Colonic mucosa (tissue), 4 donors: ENCODE measurements around the gene PTPN13. TPM values are rescaled to one million over a fixed set of nuclear protein-coding genes. Genes with fewer than 3 reads are reported as not detected.

Experiments used
- DNase-seq: peaks from one replicate; pipeline ENCODE4 v3.0.0-alpha.2; 2020
- H3K27ac ChIP-seq: fragments of 200-600 bp; one replicate; pipeline ENCODE4 v1.8.0; 2021
- H3K27me3 ChIP-seq: fragments of 200-600 bp; one replicate; pipeline ENCODE4 v1.8.0; 2021
- H3K36me3 ChIP-seq: fragments of 200-600 bp; one replicate; pipeline ENCODE4 v1.8.0; 2021
- H3K4me1 ChIP-seq: fragments of 200-600 bp; one replicate; pipeline ENCODE4 v1.8.0; 2021; ENCODE audit warnings: mild to moderate bottlenecking
- H3K4me3 ChIP-seq: fragments of 200-600 bp; one replicate; pipeline ENCODE4 v1.8.0; 2021
- H3K9ac ChIP-seq, 2 donors: one replicate each; pipeline ENCODE4 v1.7.0; 2013; ENCODE audit warnings: control low read depth in 2 of 2, low read depth in 2 of 2, low read length in 2 of 2
- H3K9me3 ChIP-seq: fragments of 200-600 bp; one replicate; pipeline ENCODE4 v1.8.0; 2021
- CTCF ChIP-seq: fragments of 200-600 bp; IDR thresholded peaks from one replicate; pipeline ENCODE4 v1.8.0; 2022; ENCODE audit warnings: antibody characterized with exemption, mild to moderate bottlenecking
- intact Hi-C: fragments of 100-400 bp; cut with DNase I; formaldehyde crosslinking; loops from one replicate; pipeline ENCODE4 v1.14.1; 2022
- total RNA-seq, 2 donors: library from RNA; stranded (reverse); fragmentation: NEBNext Ultra II Directional in 1 of 2; extraction: Animal tissue kit (Norgen Biotek cat#: 25700) in 1 of 2; gene quantifications; one replicate each; pipeline ENCODE4 v1.2.1, GENCODE V29; 2021
- donor health status: healthy.
- donor health status: DM: no; HTN: no; CAD: no.
- donor health status: DM: no; HTN: no; CAD: no.

PTPN13 gene
- total RNA-seq, 2 donors from 2014 or later: 2.6 to 4.2 TPM

GRCh38 chr4:86835677-86836076, 241.6 kb downstream of the PTPN13 start:
- no peaks in the 10 kb centered on the region for H3K27me3 ChIP-seq
- H3K9me3 ChIP-seq: no peaks in the 10 kb centered on the region
- intact Hi-C loops: no loop called here
- no peak for DNase-seq
- H3K27ac ChIP-seq: no peak overlapping the region
- no peak overlapping the region for H3K4me3 ChIP-seq
- H3K9ac ChIP-seq: no peak overlapping the region
- no peak for TF ChIP-seq CTCF
- no peaks in the 10 kb centered on the region for H3K4me1 ChIP-seq
- no peaks in the 10 kb centered on the region for H3K36me3 ChIP-seq

GRCh38 chr4:86837691-86838503, 243.8 kb downstream of the PTPN13 start:
- TF ChIP-seq CTCF: no peak
- Histone ChIP-seq H3K27me3 (no peaks in the 10 kb centered on the region), H3K4me1 (no peaks in the 10 kb centered on the region), H3K27ac (no peak overlapping the region), H3K36me3 (no peaks in the 10 kb centered on the region), H3K9ac (no peak overlapping the region), H3K9me3 (no peaks in the 10 kb centered on the region), H3K4me3 (no peak overlapping the region)
- DNase-seq: no peak
- intact Hi-C loops: no loop called here

- no peak overlapping the region for H3K9ac ChIP-seq
- H3K27ac ChIP-seq: no peak overlapping the region
- DNase-seq: no peak
- intact Hi-C loops: no loop called here
- no peaks in the 10 kb centered on the region for H3K27me3 ChIP-seq
- no peak for TF ChIP-seq CTCF
- H3K4me3 ChIP-seq: no peak overlapping the region
- no peaks in the 10 kb centered on the region for H3K4me1 ChIP-seq
- no peaks in the 10 kb centered on the region for H3K36me3 ChIP-seq
- H3K9me3 ChIP-seq: no peaks in the 10 kb centered on the region
These were observed 246.7 kb downstream of the PTPN13 start for GRCh38 chr4:86840858-86841257.

GRCh38 chr4:86841309-86841708, 247.2 kb downstream of the PTPN13 start:
- Histone ChIP-seq H3K36me3 (no peaks in the 10 kb centered on the region), H3K9me3 (no peaks in the 10 kb centered on the region), H3K27ac (no peak overlapping the region), H3K4me3 (no peak overlapping the region), H3K27me3 (no peaks in the 10 kb centered on the region), H3K4me1 (no peaks in the 10 kb centered on the region), H3K9ac (no peak overlapping the region)
- no peak for TF ChIP-seq CTCF
- DNase-seq: no peak
- intact Hi-C loops: no loop called here

GRCh38 chr4:86845593-86845992, 251.5 kb downstream of the PTPN13 start:
- intact Hi-C loops: no loop called here
- Histone ChIP-seq H3K9ac (no peak overlapping the region), H3K27me3 (no peaks in the 10 kb centered on the region), H3K9me3 (no peaks in the 10 kb centered on the region), H3K4me3 (no peak overlapping the region), H3K27ac (no peak overlapping the region), H3K36me3 (no peaks in the 10 kb centered on the region), H3K4me1 (no peaks in the 10 kb centered on the region)
- no peak for DNase-seq
- no peak for TF ChIP-seq CTCF
